Measurements from ENCODE around the gene CDC42EP2.

GRCh38 chr11:65354265-65355012 lies 39.8 kb downstream of the CDC42EP2 start, which contains the start of gene TIGD3:
- TF ChIP-seq ZMYM3 (CRISPR knock-in tag; IDR thresholded peaks at IDR 0.05) = no peak
- no peak for TF ChIP-seq ESRRA (CRISPR knock-in tag; IDR thresholded peaks at IDR 0.05; ENCODE audit: low read depth)
- 0 out of 2 replicates have a peak, but pooled peaks have one; percentile 15 for TF ChIP-seq RAD21 (CRISPR knock-in tag; IDR thresholded peaks at IDR 0.05)
- TF ChIP-seq RFX5 (IDR thresholded peaks at IDR 0.05; ENCODE audit: low read depth, low read length) = no peak
